Hematopoietic multipotent progenitor cell treated with erythropoietin and hydrocortisone succinate and interleukin-3 and kit ligand, for 17 days (in vitro differentiated cells): ENCODE measurements around the gene TMEM61.
"Not testable (repeated sequence)": the region's sequence is repeated elsewhere in the genome, so short reads cannot be mapped to it uniquely, and the experiment has no call there.

ENCODE experiments used
- DNase-seq: peaks from one replicate; pipeline ENCODE4 v3.0.0-alpha.2; 2015; ENCODE audit warnings: low spot score

Gene TMEM61

DNA sequence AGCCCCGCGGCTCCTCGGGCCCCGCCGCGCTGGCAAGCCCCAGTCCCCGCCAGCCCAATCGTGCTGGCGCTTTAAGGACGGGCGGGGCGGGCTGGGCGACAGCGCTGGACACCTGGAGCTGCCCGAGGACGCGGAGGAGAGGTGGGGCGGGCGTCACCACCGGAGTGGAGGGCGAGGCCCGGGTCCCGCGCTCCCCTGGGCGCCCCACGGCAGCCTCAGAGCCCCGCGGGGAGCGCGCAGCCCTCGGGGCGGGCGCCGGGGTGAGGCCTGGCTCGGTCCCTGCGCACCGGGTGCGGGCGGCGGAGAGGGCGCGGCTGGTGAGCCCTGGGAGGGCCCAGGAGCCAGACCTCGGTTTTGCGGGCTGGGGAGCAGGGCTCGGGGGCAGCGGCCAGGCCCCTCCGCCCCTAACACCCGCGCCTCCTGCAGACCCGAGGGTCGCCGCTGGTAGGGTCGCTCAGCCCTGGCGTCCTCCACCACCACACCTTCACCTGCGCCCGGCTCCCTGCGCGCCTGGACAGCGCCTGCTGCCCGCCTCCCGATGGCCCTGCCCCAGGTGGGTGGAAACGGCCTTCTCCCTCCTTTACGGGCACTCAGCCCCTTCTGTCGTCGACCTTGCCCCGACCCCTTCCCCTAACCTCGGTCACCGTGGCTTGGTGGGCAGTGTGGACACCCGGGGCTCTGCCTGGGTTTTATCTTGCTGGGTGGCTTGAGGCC, at the start of gene TMEM61:
Gene TMEM61 (plus strand): TSS at position 101 of the 714 bp plus-strand sequence. CDS start 438 bp downstream, at position 539.
- no peak for DNase-seq

DNA sequence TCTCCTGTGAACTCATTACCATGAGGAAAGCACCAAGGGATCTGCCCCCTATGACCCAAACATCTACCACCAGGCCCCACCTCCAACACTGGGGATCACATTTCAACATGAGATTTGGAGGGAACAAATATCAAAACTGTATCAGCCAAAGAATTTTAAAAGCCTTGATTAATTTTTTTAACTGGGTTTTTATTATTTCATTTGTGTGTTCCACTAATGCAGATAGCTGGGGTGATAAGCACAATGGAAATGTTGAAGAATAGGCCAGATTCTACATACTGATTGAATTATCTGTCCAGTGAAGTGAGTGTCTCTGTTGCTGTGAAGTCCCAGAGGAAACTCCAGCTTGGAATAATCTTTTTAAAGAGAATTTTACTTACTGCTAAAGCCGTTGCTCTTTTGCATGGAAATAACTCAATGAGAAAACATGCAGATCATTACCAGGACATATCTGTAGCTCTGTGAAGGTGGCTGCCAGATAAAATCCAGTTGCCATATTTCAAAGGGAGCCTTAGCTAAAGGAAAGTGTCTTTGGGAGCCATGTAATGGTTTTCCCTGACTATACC, 49.1 kb upstream of the TMEM61 start:
- DNase-seq = no peak

DNA sequence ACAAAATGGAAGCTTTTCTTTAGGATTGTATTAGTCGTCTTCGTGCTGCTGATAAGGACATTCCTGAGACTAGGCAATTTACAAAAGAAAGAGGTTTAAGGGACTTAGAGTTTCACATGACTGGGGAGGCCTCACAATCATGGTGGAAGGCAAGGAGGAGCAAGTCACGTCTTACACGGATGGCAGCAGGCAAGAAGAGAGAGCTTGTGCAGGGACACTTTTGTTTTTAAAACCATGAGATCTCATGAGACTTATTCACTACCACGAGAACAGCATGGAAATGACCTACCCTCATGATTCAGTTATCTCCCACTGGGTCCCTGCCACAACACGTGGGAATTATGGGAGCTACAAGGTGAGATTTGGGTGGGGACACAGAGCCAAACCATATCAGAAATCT, 46.3 kb upstream of the TMEM61 start:
- DNase-seq = not testable (repeated sequence)

DNA sequence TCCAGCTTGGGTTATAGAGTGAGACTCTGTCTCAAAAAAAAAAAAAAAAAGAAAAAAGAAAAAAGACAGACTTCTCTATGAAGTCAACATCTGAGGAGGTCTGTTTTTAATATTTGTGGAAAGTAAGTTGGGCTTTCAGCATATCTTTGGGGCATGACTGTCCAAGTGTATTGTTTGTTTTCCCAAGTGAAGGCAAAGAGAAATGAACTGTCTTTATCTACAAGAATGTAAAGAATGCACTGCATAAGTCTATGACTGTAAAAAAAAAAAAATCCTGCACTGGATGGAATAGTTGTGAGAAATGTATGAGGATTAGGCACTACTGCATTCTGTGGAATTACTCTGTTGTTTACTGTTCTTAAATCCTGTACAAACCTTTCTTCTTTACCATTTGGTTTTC, 45.6 kb upstream of the TMEM61 start:
- DNase-seq = no peak

DNA sequence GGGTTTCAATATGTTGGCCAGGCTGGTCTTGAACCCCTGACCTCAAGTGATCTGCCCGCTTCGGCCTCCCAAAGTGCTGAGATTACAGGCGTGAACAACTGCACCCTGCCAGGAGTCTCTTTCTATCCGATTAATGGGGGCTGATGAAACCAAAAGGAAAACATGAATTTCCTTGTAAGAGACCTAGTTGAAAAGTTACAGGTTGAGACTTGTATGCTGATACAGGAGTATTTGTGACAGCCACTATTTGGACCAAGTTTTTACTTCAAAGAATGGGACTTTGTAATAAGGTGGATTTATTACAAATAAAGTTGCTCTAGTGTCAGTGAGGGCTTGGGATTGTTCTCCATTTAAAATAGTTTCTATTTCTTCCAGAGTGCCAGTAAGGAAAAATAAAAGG, 43.6 kb upstream of the TMEM61 start:
- DNase-seq = no peak

DNA sequence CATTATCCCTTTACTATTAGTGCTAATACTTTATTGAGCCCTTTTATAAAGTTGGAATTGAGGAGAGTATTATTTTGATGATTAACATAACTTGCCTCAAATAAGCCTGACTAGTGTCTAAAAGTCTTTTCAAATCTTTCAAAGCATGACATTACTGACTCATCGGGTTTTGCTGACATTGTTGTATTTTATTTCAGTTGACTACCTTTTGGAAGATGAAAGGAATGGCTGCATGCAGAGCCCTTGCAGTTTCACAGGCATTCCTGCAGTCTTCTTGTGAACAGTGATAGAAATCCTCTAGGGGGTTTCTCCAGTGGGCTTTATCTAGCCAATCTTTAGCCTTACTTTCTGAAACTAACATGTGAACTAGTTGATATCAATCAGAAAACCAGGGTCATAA, 43.0 kb upstream of the TMEM61 start:
- no peak for DNase-seq

DNA sequence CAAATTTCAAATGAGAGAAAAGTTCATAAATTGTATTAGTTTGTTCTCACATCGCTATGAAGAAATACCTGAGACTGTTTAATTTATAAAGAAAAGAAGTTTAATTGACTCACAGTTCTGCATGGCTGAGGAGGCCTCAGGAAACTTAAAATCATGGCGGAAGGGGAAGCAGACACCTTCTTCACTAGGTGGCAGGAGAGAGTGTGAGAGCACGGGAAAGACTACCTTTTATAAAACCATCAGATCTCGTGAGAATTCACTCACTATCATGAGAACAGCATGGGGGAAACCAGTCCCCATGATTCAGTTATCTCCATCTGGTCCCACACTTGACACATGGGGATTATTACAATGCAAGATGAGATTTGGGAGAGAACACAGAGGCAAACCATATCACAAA, 41.5 kb upstream of the TMEM61 start:
- DNase-seq = not testable (repeated sequence)

DNA sequence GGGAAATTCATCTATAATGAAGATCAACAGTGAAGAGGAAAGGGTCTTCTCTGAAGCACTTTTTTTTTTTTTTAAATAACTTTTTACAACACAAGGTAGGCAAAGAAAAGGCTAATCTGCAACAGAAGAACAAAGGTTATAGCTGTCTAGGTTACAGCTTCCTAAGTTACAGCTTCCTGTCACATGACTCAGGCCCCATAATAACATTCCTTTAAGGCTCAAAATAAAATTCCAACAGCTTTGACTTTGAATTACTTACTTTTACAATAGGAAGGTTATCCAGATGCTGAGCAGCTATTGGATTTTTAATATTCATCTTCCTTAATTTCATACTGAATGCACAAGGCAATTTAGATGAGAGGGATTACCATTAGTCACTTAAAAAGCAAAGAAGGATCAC, 40.4 kb upstream of the TMEM61 start:
- DNase-seq = no peak

DNA sequence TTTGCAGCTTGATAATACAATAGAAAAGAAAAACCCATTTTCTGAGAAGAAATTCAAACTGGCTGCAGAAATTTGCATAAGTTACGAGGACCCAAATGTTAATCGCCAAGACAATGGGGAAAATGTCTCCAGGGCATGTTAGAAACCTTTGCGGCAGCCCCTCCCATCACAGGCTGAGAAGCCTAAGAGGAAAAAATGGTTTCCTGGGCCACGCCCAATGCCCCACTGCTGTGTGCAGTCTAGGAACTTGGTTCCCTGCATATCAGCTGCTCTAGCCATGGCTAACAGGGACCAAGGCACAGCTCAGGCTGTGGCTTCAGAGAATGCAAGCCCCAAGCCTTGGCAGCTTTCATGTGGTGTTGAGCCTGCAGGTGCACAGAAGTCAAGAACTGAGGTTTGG, 37.5 kb upstream of the TMEM61 start:
- no peak for DNase-seq

DNA sequence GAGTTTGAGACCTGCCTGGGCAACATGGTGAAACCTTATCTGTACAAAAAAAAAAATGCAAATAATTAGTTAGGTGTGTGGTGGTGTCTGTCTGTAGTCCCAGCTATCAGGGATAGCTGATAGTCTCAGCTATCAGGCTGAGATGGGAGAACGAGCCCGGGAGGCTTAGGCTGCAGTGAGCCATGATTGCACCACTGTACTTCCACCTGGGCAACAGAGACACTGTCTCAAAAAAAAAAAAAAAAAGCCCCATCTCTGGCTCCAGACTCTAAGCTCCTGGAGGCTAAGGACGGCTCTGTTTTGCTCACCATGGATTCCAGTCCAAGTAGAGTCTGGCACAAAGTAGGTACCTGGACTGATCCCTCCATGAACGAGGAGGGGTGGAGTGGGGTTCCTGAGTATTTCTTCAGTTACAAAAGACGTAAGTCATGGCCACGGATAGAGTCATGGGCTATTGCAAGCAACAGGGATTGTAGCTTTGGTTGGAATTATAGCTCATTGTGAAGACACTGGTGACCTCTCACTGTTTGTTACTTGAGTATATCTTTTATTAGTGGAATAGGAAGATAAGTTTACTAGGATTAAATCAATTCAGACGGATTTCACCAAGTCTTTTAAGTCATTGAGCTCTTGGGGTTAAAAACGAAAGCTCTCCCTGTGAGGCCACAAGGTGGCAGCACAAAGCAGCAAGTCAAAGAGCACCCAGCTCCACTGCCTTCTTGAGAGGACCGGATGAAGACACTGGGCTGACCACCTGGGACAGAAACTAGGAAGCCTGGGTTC, 35.6 kb upstream of the TMEM61 start:
- DNase-seq = peak; percentile 52

DNA sequence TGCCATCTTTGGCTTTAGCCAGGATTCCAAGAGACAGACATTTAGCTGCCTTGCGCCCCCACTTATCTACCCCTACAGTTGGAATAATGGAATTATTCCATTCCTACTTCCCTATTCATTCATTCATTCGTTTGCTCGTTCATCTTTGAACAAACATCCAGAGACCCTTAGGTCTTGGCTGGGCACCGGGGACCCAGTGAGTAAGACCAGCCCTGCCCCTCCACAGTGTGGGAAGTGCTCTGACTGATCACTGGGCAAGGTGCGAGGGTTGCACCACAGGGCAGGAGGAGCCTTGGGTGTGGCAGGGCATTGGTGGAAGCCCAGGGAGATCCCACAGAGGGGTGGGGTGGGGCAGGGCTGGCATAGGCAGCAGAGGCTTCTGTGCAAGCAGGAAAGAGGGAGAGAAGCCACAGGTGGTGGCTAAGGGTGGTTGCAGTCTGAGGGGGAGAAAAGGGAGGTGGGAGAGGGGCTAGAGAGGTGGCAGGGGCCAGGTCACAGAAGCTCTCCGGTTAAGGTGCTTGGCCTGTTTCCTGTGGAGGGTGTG, 35.0 kb upstream of the TMEM61 start:
- no peak for DNase-seq

DNA sequence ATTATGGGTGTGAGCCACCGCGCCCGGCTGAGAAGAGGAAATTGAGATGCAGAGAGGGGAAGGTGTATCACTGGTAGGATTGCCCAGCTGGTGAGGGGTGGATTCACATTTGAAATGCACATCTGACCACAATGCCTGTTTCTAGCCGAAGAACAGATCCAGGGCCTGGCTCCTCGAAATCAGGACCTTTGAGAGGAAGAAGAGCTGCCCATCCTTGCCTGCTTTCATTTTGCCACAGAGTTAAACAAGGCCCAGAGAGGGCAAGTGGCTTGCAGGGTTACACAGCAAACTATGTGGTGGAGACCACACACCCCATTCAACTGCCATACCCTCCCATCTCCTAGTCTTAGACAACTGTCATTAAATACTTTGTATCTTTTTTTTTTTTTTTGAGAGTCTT, 32.9 kb upstream of the TMEM61 start:
- DNase-seq = no peak

DNA sequence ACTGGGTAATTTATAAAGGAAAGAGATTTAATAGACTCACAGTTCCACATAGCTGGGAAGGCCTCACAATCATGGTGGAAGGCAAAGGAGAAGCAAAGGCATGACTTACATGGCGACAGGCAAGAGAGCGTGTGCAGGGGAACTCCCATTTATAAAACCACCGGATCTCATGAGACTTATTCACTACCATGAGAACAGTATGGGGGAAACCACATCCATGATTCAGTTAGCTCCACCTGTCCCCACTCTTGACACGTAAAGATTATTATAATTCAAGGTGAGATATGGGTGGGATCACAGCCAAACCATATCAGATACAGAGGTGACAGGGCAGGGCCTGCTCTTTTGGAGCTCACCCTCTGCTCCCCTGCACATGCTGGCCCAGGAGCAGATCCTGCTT, 31.4 kb upstream of the TMEM61 start:
- no peak for DNase-seq

DNA sequence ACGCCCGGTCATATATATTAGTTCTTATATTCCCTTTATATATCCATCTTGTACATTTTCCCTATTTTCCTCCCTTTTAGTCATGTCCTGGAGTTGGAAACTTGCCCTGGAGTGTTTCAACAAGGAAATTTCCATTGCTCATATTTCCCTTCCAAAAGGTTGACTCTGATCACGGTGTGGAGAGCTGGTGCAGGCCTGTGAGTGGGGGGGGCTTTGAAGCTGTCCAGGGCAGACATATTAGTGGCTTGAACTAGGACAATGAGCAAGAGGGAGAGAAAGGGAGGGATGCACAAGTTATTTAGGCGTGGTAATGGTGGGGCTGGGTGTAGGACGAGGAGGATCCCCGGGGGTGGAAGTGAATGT, 30.4 kb upstream of the TMEM61 start:
- DNase-seq = no peak

DNA sequence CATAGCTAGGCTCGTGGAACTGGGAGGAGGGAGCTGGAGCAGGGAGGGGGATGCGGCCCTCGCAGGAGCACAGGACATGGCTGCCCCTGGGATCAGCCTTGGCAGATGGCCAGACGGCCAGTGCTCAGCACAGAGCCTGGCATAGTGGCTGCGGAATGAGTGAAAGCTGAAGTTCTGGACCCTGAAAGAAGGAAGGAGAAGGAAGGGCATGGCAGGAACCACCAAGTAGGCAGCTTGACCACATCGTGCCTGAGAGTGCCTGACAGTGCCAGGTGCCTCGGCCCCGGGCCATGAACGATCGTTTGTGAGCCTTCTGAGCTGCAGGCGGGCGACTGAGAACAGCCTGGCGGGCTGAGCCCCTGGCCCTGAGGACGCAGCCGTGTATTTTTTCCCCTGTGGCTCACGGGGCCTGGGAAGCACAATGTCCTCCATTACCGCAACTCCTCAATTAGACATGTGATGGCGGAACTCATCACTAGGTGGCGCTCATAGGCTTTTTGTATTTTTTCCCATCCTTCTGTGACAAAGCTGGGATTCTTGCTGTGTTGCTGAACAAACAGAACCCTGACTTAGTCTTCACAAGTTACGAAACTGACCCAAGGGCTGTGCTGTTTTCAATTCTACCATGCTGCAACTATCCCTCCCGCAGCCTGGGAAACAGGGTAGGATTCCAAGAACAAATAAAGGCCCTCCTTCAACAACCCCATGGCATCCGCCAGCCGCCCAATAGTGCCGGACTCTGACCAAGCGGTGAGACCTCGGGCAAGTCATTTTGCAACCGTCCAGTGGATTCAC, 29.9 kb upstream of the TMEM61 start:
- peak; percentile 49 for DNase-seq

DNA sequence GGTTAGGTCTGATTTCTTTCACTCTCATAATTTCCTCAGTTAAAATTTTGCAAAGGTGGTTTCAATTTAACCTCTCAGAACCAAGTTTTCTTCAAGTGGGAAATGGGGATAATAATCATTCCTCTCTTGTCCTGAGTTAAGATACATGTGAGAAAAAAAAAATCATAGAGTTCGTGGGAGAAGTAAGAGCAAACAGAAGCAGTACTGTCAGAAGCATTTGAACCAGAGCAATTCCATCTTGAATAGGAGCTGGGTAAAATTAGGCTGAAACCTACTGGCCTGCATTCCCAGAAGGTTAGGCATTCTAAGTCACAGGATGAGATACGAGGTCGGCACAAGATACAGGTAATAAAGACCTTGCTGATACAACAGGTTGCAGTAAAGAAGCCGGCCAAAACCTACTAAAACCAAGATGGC, 28.6 kb upstream of the TMEM61 start:
- no peak for DNase-seq

DNA sequence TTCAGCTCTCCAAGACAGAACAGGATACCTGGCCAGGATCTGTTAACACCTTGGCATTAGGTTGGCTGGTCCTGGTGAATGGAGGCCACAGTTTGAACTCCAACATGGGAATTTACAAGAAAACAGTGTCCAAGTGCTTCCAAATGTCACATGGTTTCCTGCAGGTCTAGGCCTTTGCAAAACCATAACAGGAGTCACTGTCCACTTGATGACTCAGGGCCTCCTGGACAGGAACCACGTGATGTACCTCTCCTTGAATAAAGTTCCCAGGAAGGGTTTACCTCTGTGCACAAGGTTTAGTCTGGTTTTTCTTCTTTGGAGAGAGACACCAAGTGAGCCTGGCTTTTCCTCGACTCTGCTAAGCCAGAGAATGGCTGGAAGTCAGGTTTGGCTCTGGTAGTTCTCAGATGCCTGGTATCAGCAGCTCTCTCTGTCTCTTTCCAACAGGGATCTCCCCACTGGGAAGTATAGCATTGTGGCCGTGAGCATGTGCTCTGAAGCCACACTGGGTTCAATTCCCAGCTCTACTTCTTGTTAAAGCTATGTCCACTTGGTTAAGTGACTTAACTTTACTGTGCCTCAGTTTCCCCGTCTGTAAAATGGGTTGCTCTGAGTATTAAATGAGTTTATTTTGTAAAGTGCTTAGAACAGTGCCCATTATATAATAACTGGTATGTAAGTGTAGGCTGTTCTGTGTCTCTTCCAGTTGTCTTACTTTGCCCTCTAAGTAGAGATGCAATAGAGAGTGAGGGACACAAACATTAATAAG, 27.3 kb upstream of the TMEM61 start:
- no peak for DNase-seq

DNA sequence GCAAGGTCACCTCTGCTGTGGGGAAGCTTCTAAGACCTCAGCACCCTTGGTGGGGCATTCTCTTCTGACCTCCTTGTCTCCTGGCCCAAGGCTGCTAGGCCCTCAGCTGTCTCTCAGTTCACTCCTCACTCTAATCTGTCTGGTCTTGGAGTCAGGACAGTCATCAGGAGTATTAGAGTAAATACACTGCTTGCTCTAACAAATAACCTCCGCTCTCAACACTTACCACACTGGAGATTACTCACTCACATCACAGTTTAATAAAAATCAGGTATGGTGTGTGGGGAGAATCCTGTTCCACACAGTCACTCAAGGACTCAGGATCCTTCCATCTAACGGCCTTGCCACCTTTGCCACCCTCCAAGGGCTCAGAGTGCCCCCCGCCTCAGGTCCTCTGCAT, 26.6 kb upstream of the TMEM61 start:
- DNase-seq = no peak

DNA sequence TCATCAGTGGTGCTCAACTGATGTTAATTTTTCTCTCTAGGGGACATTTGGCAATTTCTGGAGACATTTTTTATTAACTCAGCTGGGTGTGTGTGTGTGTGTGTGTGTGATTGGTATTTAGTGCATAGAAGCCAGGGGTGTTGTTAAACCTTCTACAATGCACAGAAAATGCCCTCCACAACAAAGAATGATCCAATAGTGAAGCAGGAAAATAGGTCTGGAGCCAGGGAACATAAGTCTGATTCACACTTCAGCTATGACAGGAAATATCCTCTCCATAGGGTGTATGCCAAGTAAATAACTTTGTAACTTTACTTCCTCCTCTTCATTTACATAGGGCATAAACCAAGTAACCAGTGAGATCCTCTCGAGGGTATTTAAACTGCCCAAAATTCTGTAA, 25.1 kb upstream of the TMEM61 start:
- no peak for DNase-seq

DNA sequence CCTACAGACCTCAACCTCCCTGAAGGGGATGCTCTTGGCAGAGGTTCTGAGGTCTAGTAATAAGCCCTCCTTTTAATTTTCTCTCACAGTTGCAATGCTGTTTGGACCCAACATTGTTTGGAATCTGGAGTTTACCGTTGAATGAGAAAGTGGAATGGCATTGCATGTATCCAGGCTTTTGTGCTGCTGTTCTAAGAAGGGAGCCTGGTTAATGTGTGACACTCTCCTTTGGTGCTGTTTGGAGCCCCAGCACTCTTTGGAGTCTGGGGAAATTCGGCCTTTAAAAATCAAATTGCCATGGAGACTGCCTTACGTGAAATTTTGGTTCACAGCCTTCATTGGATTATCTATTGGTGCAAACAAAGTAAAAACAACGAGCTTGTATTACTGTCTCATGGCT, 23.7 kb upstream of the TMEM61 start:
- DNase-seq = no peak

DNA sequence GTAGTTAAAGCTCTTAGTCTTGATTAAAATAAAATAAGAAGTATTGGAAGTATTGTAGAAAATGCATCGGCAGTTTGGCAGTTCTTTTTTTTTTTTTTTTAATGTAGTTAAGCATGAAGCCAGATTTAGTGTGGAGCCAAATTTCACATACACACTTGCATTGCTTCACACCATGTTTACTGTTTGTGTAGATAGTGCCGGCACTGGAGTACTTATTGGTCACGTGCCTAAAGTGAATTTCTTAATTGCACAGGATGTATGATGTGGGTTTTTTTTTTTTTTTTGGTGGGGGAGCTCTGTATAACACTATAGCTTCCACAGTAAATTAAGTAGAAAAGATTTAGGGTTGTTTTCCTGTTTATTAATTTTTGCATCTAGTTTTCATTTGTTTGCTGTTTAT, 21.2 kb upstream of the TMEM61 start:
- DNase-seq = no peak
